Thyroid gland (tissue), 4 donors: Measurements from ENCODE around the gene CIZ1.

Experiments
- CTCF ChIP-seq, 6 experiments: fragments of 200-600 bp in 3 of 6; fragments of 450-650 bp in 3 of 6; sonication (generic) in 3 of 6; IDR thresholded peaks; one replicate each; pipeline ENCODE4 v1.5.1; 2016 to 2019; ENCODE audit warnings: antibody characterized with exemption in 6 of 6, mild to moderate bottlenecking in 2 of 6, inconsistent platforms in 1 of 6, moderate library complexity in 1 of 6
- POLR2A ChIP-seq, 2 donors: fragments of 450-650 bp; IDR thresholded peaks; one replicate each; pipeline ENCODE4 v1.6.1; 2017; ENCODE audit warnings: antibody characterized with exemption in 2 of 2, mild to moderate bottlenecking in 2 of 2, moderate library complexity in 1 of 2

GRCh38 chr9:128168731-128169308 is 22.6 kb downstream of the CIZ1 start:
- TF ChIP-seq CTCF (IDR thresholded peaks at IDR 0.05) (no peak), POLR2A (IDR thresholded peaks at IDR 0.05) (no peak)
